IMR-90 (cell line): ENCODE data around the gene OR5AC2. TPM values are rescaled to one million over a fixed set of nuclear protein-coding genes. Genes with fewer than 3 reads are reported as not detected.

ENCODE experiments used
- ATAC-seq: fragments of 200-7000 bp; cut with Tn5 transposase; 2 replicates; pipeline ENCODE4 v1.9.1; 2020; ENCODE audit warnings: low read depth, mild to moderate bottlenecking, moderate library complexity
- BruUV-seq: library from RNA; stranded (reverse); fragments of 400-500 nt; replicated peaks from 2 replicates; lab custom pipeline; 2021; lab: Mats Ljungman, UMichigan
- CTCF ChIA-PET: fragments of 300-600 bp; formaldehyde crosslinking; extraction: SDS; loops from one replicate; lab custom pipeline; 2021; ENCODE audit warnings: antibody characterized with exemption; lab: Yijun Ruan, JAX
- POLR2A ChIA-PET: fragments of 300-600 bp; sonication (Branson Sonifier 250); formaldehyde crosslinking; loops from one replicate; lab custom pipeline; 2022; ENCODE audit warnings: antibody characterized with exemption; ENCODE audit not compliant: unreplicated experiment; lab: Charles Lee
- DNase-seq: peaks from one replicate; pipeline ENCODE4 v3.0.0; 2013
- H2AFZ ChIP-seq: replicated peaks from 2 replicates; pipeline ENCODE3; 2013; ENCODE audit warnings: low read length, mild to moderate bottlenecking; ENCODE audit not compliant: poor library complexity
- H2AK5ac ChIP-seq: 2 replicates; pipeline ENCODE4 v1.6.1; 2013; ENCODE audit warnings: low read depth, low read length, inconsistent platforms
- H2AK9ac ChIP-seq: replicated peaks from 2 replicates; pipeline ENCODE3; 2013; ENCODE audit warnings: mild to moderate bottlenecking, low read depth, low read length, moderate library complexity; ENCODE audit not compliant: poor library complexity
- H2BK120ac ChIP-seq: 2 replicates; pipeline ENCODE4 v1.6.1; 2013; ENCODE audit warnings: low read depth, low read length, inconsistent platforms
- H2BK15ac ChIP-seq: 3 replicates; pipeline ENCODE4 v1.6.1; 2013; ENCODE audit warnings: low read depth, low read length, inconsistent platforms
- H2BK20ac ChIP-seq: 2 replicates; pipeline ENCODE4 v1.6.1; 2013; ENCODE audit warnings: low read depth, mild to moderate bottlenecking, inconsistent platforms, low read length, moderate library complexity
- H2BK5ac ChIP-seq: 2 replicates; pipeline ENCODE4 v1.6.1; 2013; ENCODE audit warnings: mild to moderate bottlenecking, low read depth, low read length, inconsistent platforms; ENCODE audit not compliant: poor library complexity, severe bottlenecking
- H3K14ac ChIP-seq: replicated peaks from 2 replicates; pipeline ENCODE4 v1.6.1; 2013; ENCODE audit warnings: low read depth, low read length, inconsistent platforms
- H3K18ac ChIP-seq: 2 replicates; pipeline ENCODE4 v1.6.1; 2013; ENCODE audit warnings: low read depth, low read length, control low read depth
- H3K23ac ChIP-seq: 2 replicates; pipeline ENCODE4 v1.6.1; 2013; ENCODE audit warnings: low read depth, low read length, inconsistent platforms
- H3K27ac ChIP-seq: 2 replicates; pipeline ENCODE4 v1.5.1; 2013; ENCODE audit warnings: mild to moderate bottlenecking, control low read depth, low read length; ENCODE audit not compliant: insufficient read depth
- H3K27me3 ChIP-seq: 2 replicates; pipeline ENCODE4 v1.6.1; 2013; ENCODE audit warnings: low read length; ENCODE audit not compliant: control insufficient read depth, insufficient read depth
- H3K36me3 ChIP-seq: 2 replicates; pipeline ENCODE4 v1.6.1; 2013; ENCODE audit warnings: low read length, mixed read lengths; ENCODE audit not compliant: control insufficient read depth, insufficient read depth
- H3K4ac ChIP-seq: 2 replicates; pipeline ENCODE4 v1.6.1; 2013; ENCODE audit warnings: low read depth, low read length, inconsistent platforms
- H3K4me1 ChIP-seq: 2 replicates; pipeline ENCODE4 v1.6.1; 2013; ENCODE audit warnings: low read length, mixed read lengths; ENCODE audit not compliant: control insufficient read depth, insufficient read depth
- H3K4me2 ChIP-seq: 2 replicates; pipeline ENCODE4 v1.6.1; 2013; ENCODE audit warnings: low read depth, mild to moderate bottlenecking, control low read depth, low read length, moderate library complexity
- H3K4me3 ChIP-seq: 2 replicates; pipeline ENCODE4 v1.5.1; 2013; ENCODE audit warnings: low read depth, mild to moderate bottlenecking, control low read depth, low read length, moderate library complexity; ENCODE audit not compliant: insufficient read depth
- H3K56ac ChIP-seq: 2 replicates; pipeline ENCODE4 v1.6.1; 2013; ENCODE audit warnings: low read length, inconsistent platforms; ENCODE audit not compliant: insufficient read depth; ENCODE audit errors: extremely low read depth
- H3K79me1 ChIP-seq, 2 experiments: 2 replicates each; pipeline ENCODE4 v1.6.1; 2013; ENCODE audit warnings: low read length in 2 of 2, inconsistent platforms in 1 of 2, low read depth in 1 of 2
- H3K9ac ChIP-seq: 2 replicates; pipeline ENCODE4 v1.6.1; 2013; ENCODE audit warnings: low read depth, low read length, control low read depth
- H3K9me1 ChIP-seq: 2 replicates; pipeline ENCODE4 v1.6.1; 2013; ENCODE audit warnings: low read length, inconsistent platforms; ENCODE audit not compliant: insufficient read depth
- H3K9me3 ChIP-seq: 2 replicates; pipeline ENCODE4 v1.6.1; 2013; ENCODE audit warnings: low read length; ENCODE audit not compliant: control insufficient read depth, insufficient read depth
- H4K20me1 ChIP-seq: 2 replicates; pipeline ENCODE4 v1.6.1; 2013; ENCODE audit warnings: low read length, inconsistent platforms; ENCODE audit not compliant: insufficient read depth
- H4K5ac ChIP-seq: 2 replicates; pipeline ENCODE4 v1.6.1; 2013; ENCODE audit warnings: mild to moderate bottlenecking, low read depth, low read length, control low read depth
- H4K8ac ChIP-seq, 2 experiments: 2 replicates each; pipeline ENCODE4 v1.6.1; 2013; ENCODE audit warnings: low read depth in 2 of 2, low read length in 2 of 2, control low read depth in 1 of 2, inconsistent platforms in 1 of 2
- H4K91ac ChIP-seq: 2 replicates; pipeline ENCODE4 v1.6.1; 2013; ENCODE audit warnings: low read depth, low read length, inconsistent platforms; ENCODE audit not compliant: insufficient read depth
- CEBPB ChIP-seq: IDR thresholded peaks from 2 replicates; pipeline ENCODE4 v1.6.1; 2012; ENCODE audit warnings: low read depth, low read length, improper control_type of control experiment
- FOS ChIP-seq: fragments of 150-350 bp; IDR thresholded peaks from 2 replicates; pipeline ENCODE4 v1.6.1; 2016; ENCODE audit warnings: low read depth, low read length
- NFE2L2 ChIP-seq: fragments of 150-350 bp; IDR thresholded peaks from 2 replicates; pipeline ENCODE4 v1.6.1; 2016; ENCODE audit warnings: low read depth, mild to moderate bottlenecking, low read length
- RCOR1 ChIP-seq: IDR thresholded peaks from 2 replicates; pipeline ENCODE4 v1.6.1; 2012; ENCODE audit warnings: mild to moderate bottlenecking, low read length, improper control_type of control experiment; ENCODE audit not compliant: insufficient replicate concordance
- WGBS, 2 experiments: methylation state at CpG; one replicate each; pipeline versions ENCODE4 v1.1.5 to v1.1.7; 2013; ENCODE audit warnings: missing lambda C conversion rate in 2 of 2; ENCODE audit not compliant: insufficient read length in 1 of 2; ENCODE audit errors: extremely low coverage in 2 of 2; 5-methylcytosine and 5-hydroxymethylcytosine counted together
- dilution Hi-C: fragments of 300-500 bp; cut with HindIII; formaldehyde crosslinking; loops from one replicate; pipeline ENCODE4 v1.14.3; 2018; ENCODE audit warnings: low sequenced_read_pairs; ENCODE audit not compliant: unreplicated experiment
- in situ Hi-C: fragments of 300-500 bp; cut with MboI; formaldehyde crosslinking; loops from 3 replicates; pipeline ENCODE4 v1.14.3; 2019; ENCODE audit warnings: low sequenced_read_pairs, inconsistent platforms, mixed read lengths
- intact Hi-C: fragments of 100-400 bp; cut with micrococcal nuclease; formaldehyde crosslinking; loops from 2 replicates; pipeline ENCODE4 v1.10.0; 2022
- polyA plus RNA-seq, 3 experiments: library from polyadenylated mRNA; depleted of rRNA; stranded (reverse); fragments of >200 nt; gene quantifications; 2 replicates each; pipeline ENCODE4 v1.2.3, GENCODE V29; 2012; ENCODE audit warnings: low replicate concordance in 1 of 3
- total RNA-seq: library from RNA; depleted of rRNA; stranded (reverse); fragments of >200 nt; gene quantifications from 2 replicates; pipeline ENCODE4 v1.2.3, GENCODE V29; 2012
- TF ChIP-seq, protein P1 (sequence below): conservative IDR thresholded peaks from 2 replicates; pipeline ENCODE4 v1.5.1; 2012; ENCODE audit warnings: mild to moderate bottlenecking, low read depth, low read length, improper control_type of control experiment

The OR5AC2 gene
- total and polyA plus RNA-seq, 2 of the 4 experiments (the other 2 are of a cell fraction), result not detected

DNA sequence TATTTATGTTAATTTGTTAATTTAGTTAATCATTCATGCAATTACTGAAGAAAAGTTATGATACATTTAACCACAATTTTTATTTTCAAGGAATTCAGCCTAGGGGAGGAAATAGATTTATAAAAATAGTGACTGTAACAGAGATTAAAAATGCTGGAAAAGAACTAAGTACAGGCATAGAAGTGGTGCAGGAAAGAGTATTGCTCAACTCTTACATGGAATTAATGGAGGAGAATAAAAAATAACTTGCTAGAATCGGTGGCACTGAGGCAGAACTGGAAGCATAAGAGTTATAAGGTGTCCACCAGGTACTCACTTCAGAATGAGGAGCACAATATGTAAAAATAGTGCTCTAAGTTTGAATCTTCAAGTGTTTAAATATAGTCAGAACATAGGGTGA is 13.5 kb upstream of the OR5AC2 start:
- Histone ChIP-seq H3K36me3 (no peaks in the 10 kb centered on the region), H2AK9ac (no peak overlapping the region), H4K91ac (no peak overlapping the region), H3K9me1 (no peaks in the 10 kb centered on the region), H2BK5ac (no peak overlapping the region), H3K27ac (no peak overlapping the region), H3K4me1 (no peaks in the 10 kb centered on the region), H2BK120ac (no peak overlapping the region), H2AK5ac (no peak overlapping the region), H2BK15ac (no peak overlapping the region), H3K4me2 (no peak overlapping the region), H3K14ac (no peak overlapping the region), H3K23ac (no peak overlapping the region), H2BK20ac (no peak overlapping the region), H3K4ac (no peak overlapping the region), H3K27me3 (no peaks in the 10 kb centered on the region), H3K18ac (no peak overlapping the region), H2AFZ (no peak overlapping the region), H4K5ac (no peak overlapping the region), H3K9me3 (no peaks in the 10 kb centered on the region), H3K4me3 (no peak overlapping the region), H4K8ac (no peak overlapping the region), H3K56ac (no peak overlapping the region), H3K79me1 (no peaks in the 10 kb centered on the region), H3K9ac (no peak overlapping the region), H4K20me1 (no peaks in the 10 kb centered on the region)
- dilution Hi-C loops, result no loop called here
- BruUV-seq, result no TSS peak
- intact Hi-C loops, result no loop called here
- no peak for DNase-seq
- ATAC-seq, result no peak
- TF ChIP-seq, protein P1, sequence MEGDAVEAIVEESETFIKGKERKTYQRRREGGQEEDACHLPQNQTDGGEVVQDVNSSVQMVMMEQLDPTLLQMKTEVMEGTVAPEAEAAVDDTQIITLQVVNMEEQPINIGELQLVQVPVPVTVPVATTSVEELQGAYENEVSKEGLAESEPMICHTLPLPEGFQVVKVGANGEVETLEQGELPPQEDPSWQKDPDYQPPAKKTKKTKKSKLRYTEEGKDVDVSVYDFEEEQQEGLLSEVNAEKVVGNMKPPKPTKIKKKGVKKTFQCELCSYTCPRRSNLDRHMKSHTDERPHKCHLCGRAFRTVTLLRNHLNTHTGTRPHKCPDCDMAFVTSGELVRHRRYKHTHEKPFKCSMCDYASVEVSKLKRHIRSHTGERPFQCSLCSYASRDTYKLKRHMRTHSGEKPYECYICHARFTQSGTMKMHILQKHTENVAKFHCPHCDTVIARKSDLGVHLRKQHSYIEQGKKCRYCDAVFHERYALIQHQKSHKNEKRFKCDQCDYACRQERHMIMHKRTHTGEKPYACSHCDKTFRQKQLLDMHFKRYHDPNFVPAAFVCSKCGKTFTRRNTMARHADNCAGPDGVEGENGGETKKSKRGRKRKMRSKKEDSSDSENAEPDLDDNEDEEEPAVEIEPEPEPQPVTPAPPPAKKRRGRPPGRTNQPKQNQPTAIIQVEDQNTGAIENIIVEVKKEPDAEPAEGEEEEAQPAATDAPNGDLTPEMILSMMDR, result no peak
- TF ChIP-seq CEBPB (peak; percentile 90), RCOR1 (no peak), FOS (no peak), NFE2L2 (no peak)
- CTCF ChIA-PET, result no interaction called here
- in situ Hi-C loops, result no loop called here
- WGBS, 2 experiments, result no CpG with 5 or more reads among the region's 1 CpG
- POLR2A ChIA-PET, result no interaction called here
